ENCODE data around the gene TRPV4. TPM values are rescaled to one million over a fixed set of nuclear protein-coding genes. Genes with fewer than 3 reads are reported as not detected.

Gene TRPV4
- total RNA-seq, 1 experiment from 2014 or later: 2.4 TPM

DNA sequence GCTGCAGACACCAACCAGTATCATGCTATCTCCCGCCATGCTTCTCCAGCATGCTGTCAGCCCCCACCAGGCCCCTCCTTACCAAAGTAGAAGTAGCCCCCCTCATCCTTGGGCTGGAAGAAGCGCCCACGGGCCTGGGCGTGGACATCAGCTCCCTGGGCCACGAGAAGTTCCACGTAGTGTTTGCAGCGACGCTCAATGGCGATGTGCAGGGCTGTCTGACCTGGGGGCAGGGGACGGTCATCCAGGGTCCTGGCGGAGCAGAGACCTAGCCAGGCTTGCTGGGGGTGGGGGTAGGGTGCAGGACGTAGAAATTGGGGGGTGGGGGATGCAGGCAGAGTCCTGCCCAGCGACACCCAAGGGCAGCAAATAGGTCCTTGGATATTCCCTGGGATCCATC is 32.7 kb downstream of the TRPV4 start:
- Histone ChIP-seq H2AFZ (ENCODE audit: low read length) (no peak overlapping the region), H3K27me3 (ENCODE audit: low read length) (no peaks in the 10 kb centered on the region), H3K9ac (ENCODE audit: low read length) (no peak overlapping the region), H3K36me3 (ENCODE audit: low read depth, low read length) (no peaks in the 10 kb centered on the region), H4K20me1 (ENCODE audit: low read length) (no peaks in the 10 kb centered on the region), H3K4me2 (ENCODE audit: low read length) (no peak overlapping the region), H3K79me2 (ENCODE audit: low read length) (no peaks in the 10 kb centered on the region), H3K9me2 (replicated peaks; ENCODE audit: low read length) (no peaks in the 10 kb centered on the region), H3K9me3 (ENCODE audit: low read length) (no peaks in the 10 kb centered on the region), H3K27ac (ENCODE audit: low read length) (no peak overlapping the region), H3K4me3 (ENCODE audit: low read length) (no peak overlapping the region), H3K4me1 (ENCODE audit: insufficient read depth, low read length) (no peaks in the 10 kb centered on the region), H3F3A (ENCODE audit: low read length, unreplicated experiment) (no peaks in the 10 kb centered on the region)
- no peak for TF ChIP-seq EZH2 (IDR thresholded peaks at IDR 0.05; ENCODE audit: low read length, unreplicated experiment)
- no peak for TF ChIP-seq EZH2phosphoT487 (IDR thresholded peaks at IDR 0.05; ENCODE audit: borderline replicate concordance, low read length)
- no peak for TF ChIP-seq CTCF (conservative IDR thresholded peaks at IDR 0.05; ENCODE audit: low read depth, low read length)
- intact Hi-C loops (cut with micrococcal nuclease): no loop called here
- no TSS peak for BruUV-seq (replicated peaks)
- CTCF ChIA-PET: no interaction called here
- DNase-seq (no peak), ATAC-seq (no peak)
- POLR2A ChIA-PET (ENCODE audit: unreplicated experiment): no interaction called here

GRCh38 chr12:109798691-109799090 is 34.5 kb downstream of the TRPV4 start:
- ChIA-PET POLR2A (ENCODE audit: unreplicated experiment) (no interaction called here), CTCF (no interaction called here)
- no peak overlapping the region for H2AFZ ChIP-seq (ENCODE audit: low read length)
- peaks cover 7% of the 10 kb centered on the region; the same call in 1 of the 2 replicates for H3K4me1 ChIP-seq (ENCODE audit: insufficient read depth, low read length)
- H3F3A ChIP-seq (ENCODE audit: low read length, unreplicated experiment): no peaks in the 10 kb centered on the region
- ATAC-seq (no peak), DNase-seq (no peak)
- H3K4me2 ChIP-seq (ENCODE audit: low read length): no peak overlapping the region
- no peaks in the 10 kb centered on the region for H3K79me2 ChIP-seq (ENCODE audit: low read length)
- no peaks in the 10 kb centered on the region for H4K20me1 ChIP-seq (ENCODE audit: low read length)
- no peaks in the 10 kb centered on the region for H3K27me3 ChIP-seq (ENCODE audit: low read length)
- H3K4me3 ChIP-seq (ENCODE audit: low read length): no peak overlapping the region
- no TSS peak for BruUV-seq (replicated peaks)
- no peaks in the 10 kb centered on the region for H3K9me3 ChIP-seq (ENCODE audit: low read length)
- intact Hi-C loops (cut with micrococcal nuclease): no loop called here
- H3K9ac ChIP-seq (ENCODE audit: low read length): no peak overlapping the region
- H3K27ac ChIP-seq (ENCODE audit: low read length): no peak overlapping the region
- H3K36me3 ChIP-seq (ENCODE audit: low read depth, low read length): no peaks in the 10 kb centered on the region
- no peak for TF ChIP-seq EZH2 (IDR thresholded peaks at IDR 0.05; ENCODE audit: low read length, unreplicated experiment)
- TF ChIP-seq CTCF (conservative IDR thresholded peaks at IDR 0.05; ENCODE audit: low read depth, low read length): no peak
- no peaks in the 10 kb centered on the region for H3K9me2 ChIP-seq (replicated peaks; ENCODE audit: low read length)

DNA sequence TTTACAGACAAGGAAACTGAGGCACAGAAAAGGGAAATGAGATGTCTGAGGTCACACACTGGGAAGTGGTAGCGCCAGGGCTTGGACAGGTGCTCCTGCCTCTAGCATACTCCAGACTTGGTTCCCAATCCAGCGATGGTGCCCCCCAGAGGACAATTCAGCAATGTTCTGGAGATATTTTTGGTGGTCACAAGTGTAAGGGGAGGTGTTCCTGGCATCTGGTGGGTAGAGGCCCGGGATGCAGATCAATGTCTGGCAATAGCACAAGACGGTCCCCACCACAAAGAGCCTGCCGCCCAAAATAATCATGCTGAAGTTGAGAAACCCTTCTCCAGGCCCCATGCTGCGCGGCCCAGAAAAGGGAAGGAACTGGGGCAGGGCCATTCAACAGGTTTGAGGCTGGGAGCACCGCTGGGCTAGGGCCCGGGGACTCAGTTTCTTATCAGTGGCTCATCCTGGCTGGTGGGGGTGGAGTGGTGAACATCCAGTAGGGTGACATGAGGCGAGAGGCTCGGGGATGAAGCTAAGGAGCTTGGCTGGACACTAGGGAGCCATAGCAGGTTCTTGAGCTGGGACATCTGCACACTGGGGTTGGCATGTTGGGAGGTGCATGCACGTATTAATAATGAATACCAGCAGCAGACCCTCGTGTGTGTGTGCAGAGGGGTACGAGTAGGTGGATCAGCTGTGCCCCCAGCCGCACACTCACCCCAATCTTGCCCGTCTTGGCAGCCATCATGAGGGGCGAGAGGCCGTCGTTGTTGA is 35.1 kb downstream of the TRPV4 start:
- Histone ChIP-seq H2AFZ (ENCODE audit: low read length) (no peak overlapping the region), H3F3A (ENCODE audit: low read length, unreplicated experiment) (no peaks in the 10 kb centered on the region), H3K9ac (ENCODE audit: low read length) (no peak overlapping the region), H3K4me2 (ENCODE audit: low read length) (no peak overlapping the region), H3K9me3 (ENCODE audit: low read length) (no peaks in the 10 kb centered on the region), H3K9me2 (replicated peaks; ENCODE audit: low read length) (no peaks in the 10 kb centered on the region), H3K4me1 (ENCODE audit: insufficient read depth, low read length) (peaks cover 7% of the 10 kb centered on the region; the same call in 1 of the 2 replicates), H4K20me1 (ENCODE audit: low read length) (no peaks in the 10 kb centered on the region), H3K36me3 (ENCODE audit: low read depth, low read length) (no peaks in the 10 kb centered on the region), H3K27ac (ENCODE audit: low read length) (no peak overlapping the region), H3K27me3 (ENCODE audit: low read length) (no peaks in the 10 kb centered on the region), H3K79me2 (ENCODE audit: low read length) (no peaks in the 10 kb centered on the region), H3K4me3 (ENCODE audit: low read length) (no peak overlapping the region)
- ChIA-PET POLR2A (ENCODE audit: unreplicated experiment) (no interaction called here), CTCF (no interaction called here)
- intact Hi-C loops (cut with micrococcal nuclease): no loop called here
- BruUV-seq (replicated peaks): no TSS peak
- peak; percentile 58 for ATAC-seq
- peak; percentile 44 for DNase-seq
- TF ChIP-seq EZH2 (IDR thresholded peaks at IDR 0.05; ENCODE audit: low read length, unreplicated experiment) (no peak), CTCF (conservative IDR thresholded peaks at IDR 0.05; ENCODE audit: low read depth, low read length) (peak; percentile 66)

Data from PC-3 (cell line).